Measurements from ENCODE around the gene F7.
"Not testable (repeated sequence)": the region's sequence is repeated elsewhere in the genome, so short reads cannot be mapped to it uniquely, and the experiment has no call there.

F7 gene

GRCh38 chr13:113157206-113157928, 51.8 kb downstream of the F7 start:
- DNase-seq, result no peak

- DNase-seq, result no peak
Measured at GRCh38 chr13:113157929-113158747, 52.5 kb downstream of the F7 start, which contains the start of gene PROZ. TSS of gene PROZ (plus strand) at chr13:113158648. CDS start at chr13:113158661, 13 bp downstream.

- DNase-seq, result no peak
Measured at GRCh38 chr13:113158946-113159345, 53.4 kb downstream of the F7 start.

- DNase-seq, result no peak
Measured at GRCh38 chr13:113159701-113160100, 54.1 kb downstream of the F7 start.

GRCh38 chr13:113160983-113161382, 55.4 kb downstream of the F7 start:
- no peak for DNase-seq

GRCh38 chr13:113161433-113161832, 55.8 kb downstream of the F7 start:
- no peak for DNase-seq

GRCh38 chr13:113161975-113162374, 56.4 kb downstream of the F7 start:
- not testable (repeated sequence) for DNase-seq

- DNase-seq, result peak; percentile 37
Measured at GRCh38 chr13:113162783-113163685, 57.4 kb downstream of the F7 start.

- no peak for DNase-seq
Measured at GRCh38 chr13:113164492-113164891, 58.9 kb downstream of the F7 start.

GRCh38 chr13:113166266-113166665, 60.7 kb downstream of the F7 start:
- no peak for DNase-seq

GRCh38 chr13:113166681-113167080, 61.1 kb downstream of the F7 start:
- no peak for DNase-seq

GRCh38 chr13:113167155-113167554, 61.6 kb downstream of the F7 start:
- DNase-seq, result no peak

GRCh38 chr13:113167575-113167974, 62.0 kb downstream of the F7 start:
- no peak for DNase-seq

- DNase-seq, result no peak
Measured at GRCh38 chr13:113168211-113168610, 62.6 kb downstream of the F7 start.

- DNase-seq, result no peak
Measured at GRCh38 chr13:113169277-113170272, 64.0 kb downstream of the F7 start.
